HEK293 (cell line): ENCODE data around the gene CYS1.

Experiments
- CTCF ChIA-PET: fragments of 350-600 bp; formaldehyde crosslinking; extraction: SDS; loops from one replicate; lab custom pipeline; 2021; ENCODE audit warnings: antibody characterized with exemption; lab: Yijun Ruan, JAX
- POLR2A ChIA-PET: fragments of 300-600 bp; formaldehyde crosslinking; extraction: SDS; loops from one replicate; lab custom pipeline; 2020; ENCODE audit warnings: antibody characterized with exemption, inconsistent platforms; lab: Yijun Ruan, JAX
- H3K27ac ChIP-seq: fragments of 200-500 bp; sonication (Bioruptor generic); 2 replicates; pipeline ENCODE4 v1.5.1; 2014; ENCODE audit warnings: low read depth, low read length, control low read depth, inconsistent platforms; ENCODE audit errors: extremely low read depth
- H3K36me3 ChIP-seq, 2 experiments: fragments of 200-500 bp in 1 of 2; sonication (Bioruptor generic) in 1 of 2; 1 replicate in 1 of 2; 2 replicates in 1 of 2; pipeline ENCODE4 v1.5.1; 2014 to 2017; ENCODE audit warnings: inconsistent platforms in 2 of 2, low read length in 2 of 2; ENCODE audit not compliant: control insufficient read depth in 2 of 2, insufficient read depth in 1 of 2
- H3K4me1 ChIP-seq: fragments of 200-500 bp; sonication (Bioruptor generic); 2 replicates; pipeline ENCODE4 v1.5.1; 2014; ENCODE audit warnings: mild to moderate bottlenecking, low read length, inconsistent platforms; ENCODE audit not compliant: control insufficient read depth, insufficient read depth
- H3K4me3 ChIP-seq: 2 replicates; pipeline ENCODE4 v1.5.1; 2011; ENCODE audit warnings: low read depth, mild to moderate bottlenecking, control low read depth, low read length, moderate library complexity
- H3K9me3 ChIP-seq: fragments of 200-500 bp; sonication (Bioruptor generic); 2 replicates; pipeline ENCODE4 v1.5.1; 2014; ENCODE audit warnings: low read depth, low read length, inconsistent platforms; ENCODE audit not compliant: control insufficient read depth, insufficient read depth
- KLF10 ChIP-seq: fragments of 450-650 bp; IDR thresholded peaks from 2 replicates; pipeline ENCODE4 v1.5.1; 2018; ENCODE audit warnings: missing biosample characterization, mild to moderate bottlenecking, missing genetic modification characterization
- PATZ1 ChIP-seq: fragments of 450-650 bp; formaldehyde crosslinking; IDR thresholded peaks from 2 replicates; pipeline ENCODE4 v1.5.1; 2016; ENCODE audit warnings: missing biosample characterization, missing genetic modification characterization
- ZFP3 ChIP-seq: fragments of 450-650 bp; formaldehyde crosslinking; IDR thresholded peaks from 2 replicates; pipeline ENCODE4 v1.5.1; 2016; ENCODE audit warnings: low read depth, missing biosample characterization, missing genetic modification characterization
- ZFP69B ChIP-seq: fragments of 450-650 bp; formaldehyde crosslinking; IDR thresholded peaks from 2 replicates; pipeline ENCODE4 v1.5.1; 2016; ENCODE audit warnings: missing biosample characterization, missing genetic modification characterization
- ZNF112 ChIP-seq: fragments of 450-650 bp; formaldehyde crosslinking; IDR thresholded peaks from 2 replicates; pipeline ENCODE4 v1.5.0; 2017; ENCODE audit warnings: missing biosample characterization, missing genetic modification characterization
- ZNF184 ChIP-seq: fragments of 450-650 bp; IDR thresholded peaks from 2 replicates; pipeline ENCODE4 v1.5.1; 2018; ENCODE audit warnings: missing biosample characterization, mild to moderate bottlenecking, missing genetic modification characterization
- ZNF311 ChIP-seq: fragments of 450-650 bp; formaldehyde crosslinking; IDR thresholded peaks from 2 replicates; pipeline ENCODE4 v1.5.1; 2017; ENCODE audit warnings: missing biosample characterization, missing genetic modification characterization, borderline replicate concordance
- ZNF48 ChIP-seq: fragments of 450-650 bp; formaldehyde crosslinking; IDR thresholded peaks from 2 replicates; pipeline ENCODE4 v1.5.1; 2016; ENCODE audit warnings: missing biosample characterization, missing genetic modification characterization
- ZNF518A ChIP-seq: fragments of 450-650 bp; formaldehyde crosslinking; conservative IDR thresholded peaks from 2 replicates; pipeline ENCODE4 v1.5.1; 2016; ENCODE audit warnings: low read depth, missing biosample characterization, missing genetic modification characterization
- ZNF558 ChIP-seq: fragments of 450-650 bp; formaldehyde crosslinking; IDR thresholded peaks from 2 replicates; pipeline ENCODE4 v1.5.1; 2016; ENCODE audit warnings: missing biosample characterization, missing genetic modification characterization
- ZNF561 ChIP-seq: fragments of 450-650 bp; IDR thresholded peaks from 2 replicates; pipeline ENCODE4 v1.5.1; 2018; ENCODE audit warnings: missing biosample characterization, missing genetic modification characterization, borderline replicate concordance
- ZSCAN30 ChIP-seq: fragments of 450-650 bp; IDR thresholded peaks from 2 replicates; pipeline ENCODE4 v1.5.1; 2018; ENCODE audit warnings: missing biosample characterization, mild to moderate bottlenecking, missing genetic modification characterization, moderate library complexity
- TF ChIP-seq, protein P1 (sequence below): fragments of 450-650 bp; formaldehyde crosslinking; IDR thresholded peaks from 2 replicates; pipeline ENCODE4 v1.5.1; 2016; ENCODE audit warnings: missing biosample characterization, missing genetic modification characterization
- TF ChIP-seq, protein P2 (sequence below): fragments of 450-650 bp; formaldehyde crosslinking; IDR thresholded peaks from 2 replicates; pipeline ENCODE4 v1.5.1; 2016; ENCODE audit warnings: missing biosample characterization, missing genetic modification characterization
- TF ChIP-seq, protein P3 (sequence below): fragments of 450-650 bp; IDR thresholded peaks from 2 replicates; pipeline ENCODE4 v1.5.1; 2018; ENCODE audit warnings: missing biosample characterization, mild to moderate bottlenecking, missing genetic modification characterization

Gene CYS1

DNA sequence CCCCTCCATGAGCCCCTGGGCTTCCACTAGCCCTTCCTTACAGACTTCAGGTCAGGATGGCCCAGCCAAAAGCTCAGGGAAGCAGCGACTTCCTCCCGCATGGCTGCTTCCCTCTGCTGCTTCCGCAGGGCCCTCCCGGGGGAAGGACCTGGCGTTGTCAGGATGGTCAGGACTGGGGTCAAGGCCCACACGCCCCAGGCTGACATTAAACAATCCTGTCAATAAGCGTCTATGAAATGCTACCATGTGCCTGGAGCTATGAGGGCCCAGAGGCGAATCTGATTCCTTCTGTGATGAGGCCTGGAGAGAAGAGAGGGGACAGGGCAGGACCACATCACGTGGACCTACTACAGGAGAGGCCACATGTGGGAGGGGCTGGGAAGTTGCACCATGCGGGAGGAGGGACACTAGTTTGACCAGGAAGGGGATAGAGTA is 17.3 kb downstream of the CYS1 start:
- TF ChIP-seq, protein P1, sequence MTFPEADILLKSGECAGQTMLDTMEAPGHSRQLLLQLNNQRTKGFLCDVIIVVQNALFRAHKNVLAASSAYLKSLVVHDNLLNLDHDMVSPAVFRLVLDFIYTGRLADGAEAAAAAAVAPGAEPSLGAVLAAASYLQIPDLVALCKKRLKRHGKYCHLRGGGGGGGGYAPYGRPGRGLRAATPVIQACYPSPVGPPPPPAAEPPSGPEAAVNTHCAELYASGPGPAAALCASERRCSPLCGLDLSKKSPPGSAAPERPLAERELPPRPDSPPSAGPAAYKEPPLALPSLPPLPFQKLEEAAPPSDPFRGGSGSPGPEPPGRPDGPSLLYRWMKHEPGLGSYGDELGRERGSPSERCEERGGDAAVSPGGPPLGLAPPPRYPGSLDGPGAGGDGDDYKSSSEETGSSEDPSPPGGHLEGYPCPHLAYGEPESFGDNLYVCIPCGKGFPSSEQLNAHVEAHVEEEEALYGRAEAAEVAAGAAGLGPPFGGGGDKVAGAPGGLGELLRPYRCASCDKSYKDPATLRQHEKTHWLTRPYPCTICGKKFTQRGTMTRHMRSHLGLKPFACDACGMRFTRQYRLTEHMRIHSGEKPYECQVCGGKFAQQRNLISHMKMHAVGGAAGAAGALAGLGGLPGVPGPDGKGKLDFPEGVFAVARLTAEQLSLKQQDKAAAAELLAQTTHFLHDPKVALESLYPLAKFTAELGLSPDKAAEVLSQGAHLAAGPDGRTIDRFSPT: no peak
- TF ChIP-seq, protein P2, sequence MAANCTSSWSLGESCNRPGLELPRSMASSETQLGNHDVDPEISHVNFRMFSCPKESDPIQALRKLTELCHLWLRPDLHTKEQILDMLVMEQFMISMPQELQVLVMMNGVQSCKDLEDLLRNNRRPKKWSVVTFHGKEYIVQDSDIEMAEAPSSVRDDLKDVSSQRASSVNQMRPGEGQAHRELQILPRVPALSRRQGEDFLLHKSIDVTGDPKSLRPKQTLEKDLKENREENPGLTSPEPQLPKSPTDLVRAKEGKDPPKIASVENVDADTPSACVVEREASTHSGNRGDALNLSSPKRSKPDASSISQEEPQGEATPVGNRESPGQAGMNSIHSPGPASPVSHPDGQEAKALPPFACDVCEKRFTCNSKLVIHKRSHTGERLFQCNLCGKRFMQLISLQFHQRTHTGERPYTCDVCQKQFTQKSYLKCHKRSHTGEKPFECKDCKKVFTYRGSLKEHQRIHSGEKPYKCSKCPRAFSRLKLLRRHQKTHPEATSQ (tag by site-specific recombination): no peak
- no peak for TF ChIP-seq ZNF518A (tag by site-specific recombination)
- no peak for TF ChIP-seq ZNF558 (tag by site-specific recombination)
- TF ChIP-seq ZSCAN30 (tag by site-specific recombination): no peak
- TF ChIP-seq ZFP3 (tag by site-specific recombination): no peak
- TF ChIP-seq ZNF112 (tag by site-specific recombination): no peak
- TF ChIP-seq, protein P3, sequence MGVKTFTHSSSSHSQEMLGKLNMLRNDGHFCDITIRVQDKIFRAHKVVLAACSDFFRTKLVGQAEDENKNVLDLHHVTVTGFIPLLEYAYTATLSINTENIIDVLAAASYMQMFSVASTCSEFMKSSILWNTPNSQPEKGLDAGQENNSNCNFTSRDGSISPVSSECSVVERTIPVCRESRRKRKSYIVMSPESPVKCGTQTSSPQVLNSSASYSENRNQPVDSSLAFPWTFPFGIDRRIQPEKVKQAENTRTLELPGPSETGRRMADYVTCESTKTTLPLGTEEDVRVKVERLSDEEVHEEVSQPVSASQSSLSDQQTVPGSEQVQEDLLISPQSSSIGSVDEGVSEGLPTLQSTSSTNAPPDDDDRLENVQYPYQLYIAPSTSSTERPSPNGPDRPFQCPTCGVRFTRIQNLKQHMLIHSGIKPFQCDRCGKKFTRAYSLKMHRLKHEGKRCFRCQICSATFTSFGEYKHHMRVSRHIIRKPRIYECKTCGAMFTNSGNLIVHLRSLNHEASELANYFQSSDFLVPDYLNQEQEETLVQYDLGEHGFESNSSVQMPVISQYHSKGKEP (tag by site-specific recombination): no peak
- TF ChIP-seq ZFP69B: no peak
- no peak for TF ChIP-seq KLF10 (tag by site-specific recombination)
- TF ChIP-seq ZNF561: no peak
- TF ChIP-seq ZNF48 (tag by site-specific recombination): no peak
- no peak for TF ChIP-seq ZNF311
- no peak for TF ChIP-seq ZNF184 (tag by site-specific recombination)
- TF ChIP-seq PATZ1: no peak
- CTCF ChIA-PET: interaction anchor here (1.0 to 3.2 kb wide), 2 partner anchors 10 to 34 kb away, joined by 3 to 17 read pairs; no protein-coding TSS in a partner anchor
- Histone ChIP-seq H3K9me3 (no peaks in the 10 kb centered on the region), H3K36me3 (no peaks in the 10 kb centered on the region), H3K4me1 (no peaks in the 10 kb centered on the region; the same call in 1 of the 2 replicates), H3K27ac (no peak overlapping the region), H3K4me3 (no peak overlapping the region)
- POLR2A ChIA-PET: no interaction called here
